ENCODE results near the gene YTHDF1.

YTHDF1 gene

DNA sequence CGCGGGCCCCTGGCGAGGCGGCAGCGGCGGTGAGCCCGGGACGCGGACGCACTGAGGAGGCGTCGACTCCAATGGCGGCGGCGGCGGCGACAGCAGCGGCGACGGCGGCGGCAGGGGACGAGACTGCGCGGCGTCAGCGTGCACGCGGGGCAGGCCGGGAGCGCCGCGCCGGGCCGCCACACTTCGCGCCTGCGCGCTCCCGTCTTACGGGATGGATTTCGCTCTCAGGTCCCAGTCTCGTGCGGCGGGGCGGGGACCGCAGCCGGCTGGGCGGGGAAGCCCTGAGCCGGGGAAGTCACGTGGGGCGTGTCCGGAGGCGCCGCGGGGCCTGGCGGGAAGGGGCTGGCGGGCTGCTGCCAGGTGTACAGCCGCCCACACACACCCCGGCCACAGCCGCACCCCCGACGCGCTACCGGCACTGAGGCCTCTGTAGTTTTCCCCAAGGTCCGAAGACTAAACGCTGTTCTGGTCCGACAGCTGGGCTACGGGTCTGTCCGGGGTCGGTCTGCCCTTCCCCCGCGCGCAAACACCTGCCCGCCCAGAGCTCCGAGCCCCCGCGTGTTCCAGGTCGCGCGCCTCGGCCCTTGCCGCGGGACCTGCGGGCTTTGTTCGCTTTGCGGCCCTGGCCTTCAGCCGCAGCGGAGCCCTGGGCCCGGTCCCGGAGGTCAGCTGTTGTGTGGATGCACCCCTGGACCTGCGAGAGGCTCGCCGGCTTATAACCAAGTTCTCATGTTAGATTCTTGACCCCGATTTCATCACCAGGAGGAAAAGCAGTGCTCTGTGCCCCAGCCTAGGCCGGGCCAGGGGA lies at the start of gene YTHDF1:
Gene YTHDF1 (minus strand): TSS at position 91 of the 808 bp plus-strand sequence. CDS start 239 bp downstream, outside the sequence.
- DNase-seq: peak; percentile 86 to 95

- no peak for DNase-seq
Measured at GRCh38 chr20:63264519-63264918, 48.6 kb upstream of the YTHDF1 start.

GRCh38 chr20:63264000-63264399 lies 48.1 kb upstream of the YTHDF1 start:
- DNase-seq: no peak

DNA sequence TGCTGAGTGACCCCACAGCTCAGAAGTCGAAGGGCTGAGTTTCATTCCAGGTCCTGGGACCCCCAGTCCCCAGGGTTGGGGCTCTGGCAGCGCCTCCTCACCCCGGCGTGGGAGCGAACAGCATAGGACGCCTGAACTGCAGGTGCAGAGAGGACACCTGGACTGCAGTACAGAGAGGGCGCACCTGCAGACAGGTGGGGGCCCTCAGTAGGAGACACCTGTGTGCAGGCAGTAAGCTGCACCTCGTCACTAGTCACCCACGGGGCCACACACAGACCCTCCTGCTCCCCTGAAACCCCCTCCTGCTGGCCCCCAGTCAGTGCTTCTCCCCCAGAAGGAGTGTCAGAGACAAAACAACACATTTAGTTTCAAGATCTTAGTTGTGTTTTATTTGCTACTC lies 46.9 kb upstream of the YTHDF1 start:
- no peak for DNase-seq

GRCh38 chr20:63261795-63262528 lies 46.0 kb upstream of the YTHDF1 start:
- DNase-seq: no peak

GRCh38 chr20:63261060-63261794 lies 45.3 kb upstream of the YTHDF1 start:
- DNase-seq: no peak

- no peak for DNase-seq
Measured at GRCh38 chr20:63260521-63260920, 44.6 kb upstream of the YTHDF1 start.

- DNase-seq: no peak
Measured at GRCh38 chr20:63259734-63260460, 44.0 kb upstream of the YTHDF1 start.

DNA sequence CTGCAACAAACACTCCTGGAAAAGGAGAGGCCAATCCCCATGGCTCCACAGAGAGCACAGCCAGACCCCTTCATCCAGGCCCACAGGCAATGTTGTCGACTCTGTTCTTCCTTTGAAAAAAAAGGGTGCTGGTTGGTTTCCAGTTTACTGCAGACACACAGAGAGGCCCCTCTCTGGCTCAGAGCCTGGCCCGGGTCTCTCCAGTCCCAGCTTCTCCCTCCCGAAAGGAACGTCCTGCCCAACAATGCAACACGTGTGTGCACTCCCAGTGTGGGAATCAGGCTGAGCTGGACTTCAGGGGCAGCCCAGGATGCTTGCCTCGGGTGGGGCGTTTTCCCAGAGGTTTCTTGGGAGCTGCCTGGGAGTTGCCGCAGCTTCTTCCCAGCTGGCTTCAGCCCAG lies 42.9 kb upstream of the YTHDF1 start:
- no peak for DNase-seq

DNA sequence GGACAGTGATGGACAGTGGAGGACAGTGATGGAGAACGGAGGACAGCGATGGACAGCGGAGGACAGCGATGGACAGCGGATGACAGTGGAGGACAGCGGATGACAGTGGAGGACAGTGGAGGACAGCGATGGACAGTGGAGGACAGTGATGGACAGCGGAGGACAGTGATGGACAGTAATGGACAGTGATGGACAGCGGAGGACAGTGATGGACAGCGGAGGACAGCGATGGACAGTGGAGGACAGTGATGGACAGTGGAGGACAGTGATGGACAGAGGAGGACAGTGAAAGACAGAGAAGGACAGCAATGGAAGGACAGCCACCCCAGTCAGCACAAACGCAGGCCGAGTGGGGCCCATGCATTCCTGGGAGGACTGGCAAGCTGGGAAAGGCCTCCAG lies 41.7 kb upstream of the YTHDF1 start:
- no peak for DNase-seq

- no peak for DNase-seq
Measured at GRCh38 chr20:63256954-63257353, 41.0 kb upstream of the YTHDF1 start.

- DNase-seq: peak in 1 of 2 experiments; percentile 19
Measured at GRCh38 chr20:63255931-63256704, 40.2 kb upstream of the YTHDF1 start.

DNA sequence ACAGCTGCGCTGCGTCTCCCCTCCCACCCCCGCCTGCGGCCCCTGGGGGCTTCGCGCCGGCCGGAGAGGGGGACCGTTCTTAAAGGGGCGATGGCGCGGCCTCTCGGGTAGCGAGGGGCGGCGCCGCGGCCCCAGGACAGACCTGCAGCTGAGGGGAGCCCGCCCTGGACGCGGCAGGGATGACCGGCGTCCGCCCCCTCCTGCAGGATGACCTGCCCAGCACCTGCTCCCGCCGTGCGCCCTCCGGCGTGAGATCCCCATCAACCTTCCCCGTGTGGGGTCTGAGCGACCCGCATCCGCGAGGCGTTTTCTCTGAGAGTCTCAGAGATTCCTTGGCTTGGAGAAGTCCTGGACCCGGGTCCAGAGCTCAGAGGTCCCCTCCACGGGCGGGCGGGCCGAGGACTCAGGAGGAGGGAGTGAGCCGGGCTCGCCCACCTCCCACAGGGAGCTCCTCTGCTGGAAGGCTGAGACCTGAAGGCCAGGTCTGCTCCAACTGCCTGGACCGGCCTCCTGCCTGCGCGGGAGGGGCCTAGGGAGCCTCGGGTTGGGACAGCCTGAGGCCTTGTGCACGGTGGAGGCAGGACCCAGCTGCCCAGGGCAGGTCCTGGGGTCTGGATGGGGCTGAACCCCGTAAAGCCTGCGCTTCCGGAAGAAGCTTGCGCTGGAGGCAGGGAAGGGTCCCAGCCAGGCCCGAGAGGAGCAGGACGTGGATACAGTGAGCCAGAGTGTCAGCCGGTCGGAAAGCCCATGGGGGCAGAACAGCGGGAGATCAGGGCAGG lies 38.9 kb upstream of the YTHDF1 start:
- DNase-seq: no peak

- no peak for DNase-seq
Measured at GRCh38 chr20:63254232-63254605, 38.3 kb upstream of the YTHDF1 start, which contains the start of gene NKAIN4. NKAIN4 (minus strand) TSS chr20:63254463; CDS start chr20:63254450, 13 bp downstream.

- no peak for DNase-seq
Measured at GRCh38 chr20:63253438-63254231, 37.7 kb upstream of the YTHDF1 start.

DNA sequence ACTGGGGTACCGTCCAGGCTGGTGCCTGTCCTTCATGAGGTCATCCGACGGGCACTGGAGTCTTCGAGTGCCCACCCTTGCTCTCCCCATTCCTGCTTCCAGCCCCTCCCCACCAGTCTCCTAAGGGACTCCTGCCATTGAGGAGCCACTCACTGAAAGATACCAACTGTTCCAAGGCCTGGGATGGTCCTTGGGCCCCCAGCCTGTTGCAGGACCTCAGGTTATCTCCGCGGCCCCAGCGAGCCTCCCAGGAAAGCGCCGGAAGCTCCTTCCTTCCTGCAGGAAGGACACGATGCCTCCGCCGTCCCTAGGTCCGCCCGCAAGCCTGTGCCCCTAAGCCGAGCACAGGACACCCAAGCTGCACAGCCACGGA lies 37.1 kb upstream of the YTHDF1 start:
- DNase-seq: no peak

- no peak for DNase-seq
Measured at GRCh38 chr20:63252284-63252711, 36.4 kb upstream of the YTHDF1 start.

DNA sequence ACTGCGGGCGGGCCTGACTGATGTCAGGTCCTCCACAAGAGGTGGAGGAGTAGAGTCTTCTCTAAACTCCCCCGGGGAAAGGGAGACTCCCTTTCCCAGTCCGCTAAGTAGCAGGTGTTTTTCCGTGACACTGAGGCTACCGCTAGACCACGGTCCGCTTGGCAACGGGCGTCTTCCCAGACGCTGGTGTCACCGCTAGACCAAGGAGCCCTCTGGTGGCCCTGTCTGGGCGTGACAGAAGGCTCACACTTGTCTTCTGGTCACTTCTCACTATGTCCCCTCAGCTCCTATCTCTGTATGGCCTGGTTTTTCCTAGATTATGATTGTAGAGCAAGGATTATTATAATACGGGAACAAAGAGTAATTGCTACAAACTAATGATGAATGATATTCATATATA lies 35.4 kb upstream of the YTHDF1 start:
- DNase-seq: peak in 1 of 2 experiments; percentile 20

- no peak for DNase-seq
Measured at GRCh38 chr20:63249891-63250290, 34.0 kb upstream of the YTHDF1 start.
